GM12874 (cell line): Measurements from ENCODE around the gene SPEM3.

Source experiments
- CTCF ChIP-seq: IDR thresholded peaks from 2 replicates; pipeline ENCODE4 v1.5.1; 2011; ENCODE audit warnings: low read depth, mild to moderate bottlenecking, control low read depth, low read length, moderate library complexity; ENCODE audit not compliant: insufficient read depth

SPEM3 gene

DNA sequence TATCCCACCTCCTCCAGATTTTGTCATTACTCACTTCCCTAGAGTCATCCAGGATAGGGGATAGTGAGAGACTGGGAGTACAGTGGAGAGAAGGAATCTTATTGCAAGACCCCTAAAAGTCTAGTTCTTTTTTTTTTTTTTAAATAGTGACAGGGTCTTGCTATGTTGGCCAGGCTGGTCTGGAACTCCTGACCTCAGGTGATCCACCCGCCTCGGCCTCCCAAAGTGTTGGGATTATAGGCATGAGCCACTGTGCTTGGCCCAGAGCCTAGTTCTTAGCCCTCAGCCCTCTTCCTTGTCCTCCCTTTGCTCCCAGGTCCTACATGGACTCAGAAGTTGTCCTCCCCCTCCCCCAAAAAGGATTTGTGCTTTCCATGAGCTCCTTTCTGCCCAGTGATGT, 13.5 kb downstream of the SPEM3 start:
- TF ChIP-seq CTCF, result no peak

DNA sequence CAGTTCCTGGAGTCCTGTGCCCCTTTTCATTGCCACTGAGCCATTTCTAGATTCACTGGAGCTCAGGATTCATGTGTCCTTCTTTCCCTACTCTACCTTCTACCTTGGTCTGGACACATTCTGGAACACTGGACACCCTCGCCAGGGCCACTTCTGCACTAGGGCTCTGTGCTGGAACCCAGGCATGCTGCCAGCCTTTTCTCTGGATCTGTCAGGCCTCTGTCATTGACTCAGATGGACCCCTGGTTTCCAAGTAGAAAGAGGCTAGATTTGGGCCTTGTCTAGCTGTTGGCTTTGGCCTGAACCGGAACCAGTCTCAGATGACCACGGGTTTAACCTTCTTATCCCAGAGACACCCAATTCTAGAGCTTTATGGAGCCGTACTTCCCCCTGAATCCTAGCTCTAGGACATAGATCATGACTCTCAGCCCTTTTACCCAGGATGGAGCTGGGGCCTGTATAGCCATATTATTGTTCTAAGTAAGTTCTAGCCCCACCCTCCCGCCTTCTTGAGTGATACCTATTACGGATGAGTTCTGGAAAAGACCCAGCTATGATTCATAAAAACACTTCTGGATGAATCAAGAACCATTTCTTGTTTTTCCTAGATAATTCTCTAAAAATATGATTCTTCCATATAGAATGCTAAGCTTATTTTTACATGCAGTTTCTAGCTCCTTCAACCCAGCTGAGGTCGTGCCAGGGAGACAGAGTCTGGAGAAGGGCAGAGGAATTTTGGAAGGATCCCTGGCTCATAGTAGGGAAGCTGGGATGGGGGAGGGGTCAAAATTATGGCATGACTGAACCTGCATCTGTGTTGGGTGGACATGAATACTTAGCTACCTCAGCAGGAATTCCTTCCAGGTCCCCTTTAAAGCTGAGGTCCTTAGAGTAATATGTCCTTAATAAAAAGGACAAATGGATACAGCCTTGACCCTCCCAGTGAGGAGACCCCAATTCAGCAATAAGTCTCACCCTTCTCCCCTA, 15.1 kb downstream of the SPEM3 start:
- TF ChIP-seq CTCF, result no peak

GRCh38 chr17:7444682-7445618, 16.3 kb downstream of the SPEM3 start, which contains the start of gene CHRNB1:
Gene CHRNB1, plus strand, starts transcription at chr17:7445061. Its CDS starts 67 bp downstream, at chr17:7445128.
- TF ChIP-seq CTCF, result no peak

DNA sequence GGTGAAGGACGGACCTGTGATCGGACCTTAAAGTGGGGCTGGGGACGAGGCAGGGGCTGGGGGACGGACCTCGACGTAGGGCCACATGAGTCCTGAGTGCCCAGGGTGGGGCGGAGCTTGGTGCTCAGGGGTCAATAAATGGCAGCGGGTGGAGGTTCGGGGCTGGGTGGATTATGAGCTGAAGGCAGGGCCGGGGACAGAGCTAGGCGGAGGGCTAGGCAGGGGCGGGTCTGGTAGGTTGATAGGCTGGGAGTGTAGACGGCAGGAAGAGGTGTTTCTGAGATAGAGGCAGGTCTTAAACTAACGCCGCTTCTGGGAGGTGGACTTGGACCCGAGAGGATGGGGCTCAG, 16.9 kb downstream of the SPEM3 start:
- no peak for TF ChIP-seq CTCF

DNA sequence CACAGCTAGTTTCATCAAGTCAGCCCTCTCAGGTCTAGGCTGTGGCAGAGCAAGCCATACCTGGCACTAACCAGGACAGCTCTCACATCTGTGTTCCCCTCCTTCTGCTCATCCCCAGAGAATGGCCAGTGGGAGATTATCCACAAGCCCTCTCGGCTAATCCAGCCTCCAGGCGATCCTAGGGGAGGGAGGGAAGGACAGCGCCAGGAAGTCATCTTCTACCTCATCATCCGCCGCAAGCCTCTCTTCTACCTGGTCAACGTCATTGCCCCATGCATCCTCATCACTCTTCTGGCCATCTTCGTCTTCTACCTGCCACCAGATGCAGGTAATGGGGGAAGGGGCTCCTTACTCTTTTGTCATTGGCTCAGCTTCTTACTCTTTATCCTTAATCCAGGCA, 19.8 kb downstream of the SPEM3 start:
- no peak for TF ChIP-seq CTCF

- no peak for TF ChIP-seq CTCF
These were observed 31.4 kb downstream of the SPEM3 start for GRCh38 chr17:7459961-7460545.
